ENCODE measurements around the gene LITAFD.
"Not testable (repeated sequence)": the region's sequence is repeated elsewhere in the genome, so short reads cannot be mapped to it uniquely, and the experiment has no call there.

LITAFD gene

GRCh38 chr16:8907096-8907495 lies 24.9 kb downstream of the LITAFD start:
- peaks cover 67% of the 10 kb centered on the region for H3K36me3 ChIP-seq (ENCODE audit: control insufficient read depth, insufficient read depth, low read length)
- no peaks in the 10 kb centered on the region for H3K4me1 ChIP-seq (ENCODE audit: control insufficient read depth, insufficient read depth, low read length)
- no peaks in the 10 kb centered on the region for H3K27me3 ChIP-seq (ENCODE audit: control insufficient read depth, insufficient read depth, low read length)
- H3K9ac ChIP-seq (ENCODE audit: low read depth, low read length): no peak overlapping the region
- no peaks in the 10 kb centered on the region for H3K9me3 ChIP-seq (ENCODE audit: control insufficient read depth, insufficient read depth, low read length)
- H3K4me3 ChIP-seq (ENCODE audit: low read depth, low read length): no peak overlapping the region

GRCh38 chr16:8908810-8909468 lies 26.8 kb downstream of the LITAFD start:
- no peaks in the 10 kb centered on the region for H3K27me3 ChIP-seq (ENCODE audit: control insufficient read depth, insufficient read depth, low read length)
- no peak overlapping the region for H3K4me3 ChIP-seq (ENCODE audit: low read depth, low read length)
- H3K4me1 ChIP-seq (ENCODE audit: control insufficient read depth, insufficient read depth, low read length): no peaks in the 10 kb centered on the region
- H3K9me3 ChIP-seq (ENCODE audit: control insufficient read depth, insufficient read depth, low read length): no peaks in the 10 kb centered on the region
- no peak overlapping the region for H3K9ac ChIP-seq (ENCODE audit: low read depth, low read length)
- H3K36me3 ChIP-seq (ENCODE audit: control insufficient read depth, insufficient read depth, low read length): peaks cover 64% of the 10 kb centered on the region

GRCh38 chr16:8910811-8911210 lies 28.7 kb downstream of the LITAFD start:
- peaks cover 64% of the 10 kb centered on the region for H3K36me3 ChIP-seq (ENCODE audit: control insufficient read depth, insufficient read depth, low read length)
- H3K4me1 ChIP-seq (ENCODE audit: control insufficient read depth, insufficient read depth, low read length): no peaks in the 10 kb centered on the region

GRCh38 chr16:8912793-8913192 lies 30.6 kb downstream of the LITAFD start:
- H3K9me3 ChIP-seq (ENCODE audit: control insufficient read depth, insufficient read depth, low read length): no peaks in the 10 kb centered on the region
- no peak overlapping the region for H3K9ac ChIP-seq (ENCODE audit: low read depth, low read length)
- no peak overlapping the region for H3K4me3 ChIP-seq (ENCODE audit: low read depth, low read length)
- H3K27me3 ChIP-seq (ENCODE audit: control insufficient read depth, insufficient read depth, low read length): no peaks in the 10 kb centered on the region
- H3K4me1 ChIP-seq (ENCODE audit: control insufficient read depth, insufficient read depth, low read length): no peaks in the 10 kb centered on the region
- peaks cover 50% of the 10 kb centered on the region for H3K36me3 ChIP-seq (ENCODE audit: control insufficient read depth, insufficient read depth, low read length)

More at GRCh38 chr16:8910811-8911210, 28.7 kb downstream of the LITAFD start:
- H3K27me3 ChIP-seq (ENCODE audit: control insufficient read depth, insufficient read depth, low read length): no peaks in the 10 kb centered on the region
- no peak overlapping the region for H3K9ac ChIP-seq (ENCODE audit: low read depth, low read length)
- H3K9me3 ChIP-seq (ENCODE audit: control insufficient read depth, insufficient read depth, low read length): no peaks in the 10 kb centered on the region
- H3K4me3 ChIP-seq (ENCODE audit: low read depth, low read length): no peak overlapping the region

GRCh38 chr16:8914098-8914497 lies 31.9 kb downstream of the LITAFD start:
- H3K36me3 ChIP-seq (ENCODE audit: control insufficient read depth, insufficient read depth, low read length): peaks cover 49% of the 10 kb centered on the region
- H3K9me3 ChIP-seq (ENCODE audit: control insufficient read depth, insufficient read depth, low read length): no peaks in the 10 kb centered on the region
- H3K27me3 ChIP-seq (ENCODE audit: control insufficient read depth, insufficient read depth, low read length): no peaks in the 10 kb centered on the region
- H3K4me1 ChIP-seq (ENCODE audit: control insufficient read depth, insufficient read depth, low read length): no peaks in the 10 kb centered on the region
- no peak overlapping the region for H3K9ac ChIP-seq (ENCODE audit: low read depth, low read length)
- H3K4me3 ChIP-seq (ENCODE audit: low read depth, low read length): no peak overlapping the region

- Histone ChIP-seq H3K9ac (ENCODE audit: low read depth, low read length) (no peak overlapping the region), H3K4me3 (ENCODE audit: low read depth, low read length) (no peak overlapping the region), H3K27me3 (ENCODE audit: control insufficient read depth, insufficient read depth, low read length) (no peaks in the 10 kb centered on the region), H3K4me1 (ENCODE audit: control insufficient read depth, insufficient read depth, low read length) (no peaks in the 10 kb centered on the region), H3K9me3 (ENCODE audit: control insufficient read depth, insufficient read depth, low read length) (no peaks in the 10 kb centered on the region), H3K36me3 (ENCODE audit: control insufficient read depth, insufficient read depth, low read length) (peaks cover 60% of the 10 kb centered on the region)
Measured at GRCh38 chr16:8915722-8916301, 33.7 kb downstream of the LITAFD start.

GRCh38 chr16:8916541-8917225 lies 34.5 kb downstream of the LITAFD start:
- Histone ChIP-seq H3K27me3 (ENCODE audit: control insufficient read depth, insufficient read depth, low read length) (no peaks in the 10 kb centered on the region), H3K4me3 (ENCODE audit: low read depth, low read length) (no peak overlapping the region), H3K9me3 (ENCODE audit: control insufficient read depth, insufficient read depth, low read length) (no peaks in the 10 kb centered on the region), H3K36me3 (ENCODE audit: control insufficient read depth, insufficient read depth, low read length) (peaks cover 61% of the 10 kb centered on the region), H3K9ac (ENCODE audit: low read depth, low read length) (no peak overlapping the region), H3K4me1 (ENCODE audit: control insufficient read depth, insufficient read depth, low read length) (no peaks in the 10 kb centered on the region)

GRCh38 chr16:8917336-8917735 lies 35.2 kb downstream of the LITAFD start:
- not testable (repeated sequence) for H3K27me3 ChIP-seq (ENCODE audit: control insufficient read depth, insufficient read depth, low read length); H3K4me1 ChIP-seq (ENCODE audit: control insufficient read depth, insufficient read depth, low read length); H3K4me3 ChIP-seq (ENCODE audit: low read depth, low read length); H3K9me3 ChIP-seq (ENCODE audit: control insufficient read depth, insufficient read depth, low read length); H3K9ac ChIP-seq (ENCODE audit: low read depth, low read length)
- peaks cover 58% of the 10 kb centered on the region for H3K36me3 ChIP-seq (ENCODE audit: control insufficient read depth, insufficient read depth, low read length)

GRCh38 chr16:8919089-8919933 lies 37.2 kb downstream of the LITAFD start:
- Histone ChIP-seq H3K4me1 (ENCODE audit: control insufficient read depth, insufficient read depth, low read length) (no peaks in the 10 kb centered on the region), H3K9me3 (ENCODE audit: control insufficient read depth, insufficient read depth, low read length) (no peaks in the 10 kb centered on the region), H3K27me3 (ENCODE audit: control insufficient read depth, insufficient read depth, low read length) (no peaks in the 10 kb centered on the region), H3K4me3 (ENCODE audit: low read depth, low read length) (no peak overlapping the region), H3K9ac (ENCODE audit: low read depth, low read length) (no peak overlapping the region), H3K36me3 (ENCODE audit: control insufficient read depth, insufficient read depth, low read length) (peaks cover 54% of the 10 kb centered on the region)

GRCh38 chr16:8919934-8920462 lies 37.8 kb downstream of the LITAFD start:
- H3K9ac ChIP-seq (ENCODE audit: low read depth, low read length): no peak overlapping the region
- no peaks in the 10 kb centered on the region for H3K4me1 ChIP-seq (ENCODE audit: control insufficient read depth, insufficient read depth, low read length)
- no peak overlapping the region for H3K4me3 ChIP-seq (ENCODE audit: low read depth, low read length)
- H3K9me3 ChIP-seq (ENCODE audit: control insufficient read depth, insufficient read depth, low read length): no peaks in the 10 kb centered on the region
- H3K27me3 ChIP-seq (ENCODE audit: control insufficient read depth, insufficient read depth, low read length): no peaks in the 10 kb centered on the region
- peaks cover 47% of the 10 kb centered on the region for H3K36me3 ChIP-seq (ENCODE audit: control insufficient read depth, insufficient read depth, low read length)

GRCh38 chr16:8920645-8921346 lies 38.6 kb downstream of the LITAFD start:
- Histone ChIP-seq H3K36me3 (ENCODE audit: control insufficient read depth, insufficient read depth, low read length) (peaks cover 46% of the 10 kb centered on the region), H3K4me1 (ENCODE audit: control insufficient read depth, insufficient read depth, low read length) (no peaks in the 10 kb centered on the region), H3K9ac (ENCODE audit: low read depth, low read length) (no peak overlapping the region), H3K4me3 (ENCODE audit: low read depth, low read length) (no peak overlapping the region), H3K27me3 (ENCODE audit: control insufficient read depth, insufficient read depth, low read length) (no peaks in the 10 kb centered on the region), H3K9me3 (ENCODE audit: control insufficient read depth, insufficient read depth, low read length) (no peaks in the 10 kb centered on the region)

Data from iPS-15b (cell line).